Neural crest cell (in vitro differentiated cells): Measurements from ENCODE around the gene MMP1. TPM values are rescaled to one million over a fixed set of nuclear protein-coding genes. Genes with fewer than 3 reads are reported as not detected.

ENCODE experiments used
- DNase-seq: peaks from one replicate; pipeline ENCODE4 v3.0.0; 2021; ENCODE audit warnings: low read depth, mixed read lengths, low spot score
- H3K27ac Mint-ChIP-seq: one replicate; pipeline ENCODE4 v1.8.0; 2021; ENCODE audit warnings: mild to moderate bottlenecking, mixed read lengths; ENCODE audit not compliant: unreplicated experiment
- H3K27me3 Mint-ChIP-seq: 2 replicates; pipeline ENCODE4 v1.8.0; 2021; ENCODE audit warnings: low read depth, mild to moderate bottlenecking, mixed read lengths
- H3K36me3 Mint-ChIP-seq: 2 replicates; pipeline ENCODE4 v1.8.0; 2021; ENCODE audit warnings: low read depth, mild to moderate bottlenecking, mixed read lengths
- H3K4me1 Mint-ChIP-seq: 2 replicates; pipeline ENCODE4 v1.8.0; 2021; ENCODE audit warnings: mixed read lengths
- H3K4me3 Mint-ChIP-seq: one replicate; pipeline ENCODE4 v1.8.0; 2021; ENCODE audit warnings: mild to moderate bottlenecking, mixed read lengths
- H3K9me3 Mint-ChIP-seq: 2 replicates; pipeline ENCODE4 v1.8.0; 2021; ENCODE audit warnings: mixed read lengths
- CTCF ChIP-seq: fragments of 200-600 bp; sonication (generic); conservative IDR thresholded peaks from 2 replicates; pipeline ENCODE4 v1.5.0; 2021; ENCODE audit warnings: antibody characterized with exemption, mild to moderate bottlenecking
- total RNA-seq: library from RNA; stranded (reverse); gene quantifications from 2 replicates; pipeline ENCODE4 v1.2.1, GENCODE V29; 2021

Gene MMP1
- total RNA-seq, 1 donor from 2014 or later: not detected

- Mint-ChIP-seq H3K36me3 (no peaks in the 10 kb centered on the region), H3K4me1 (no peaks in the 10 kb centered on the region), H3K27ac (no peak overlapping the region), H3K27me3 (no peaks in the 10 kb centered on the region), H3K9me3 (peaks cover 3% of the 10 kb centered on the region), H3K4me3 (no peak overlapping the region)
- no peak for TF ChIP-seq CTCF
- DNase-seq: no peak
These were observed 24.6 kb downstream of the MMP1 start for GRCh38 chr11:102773386-102773785.

- TF ChIP-seq CTCF: no peak
- Mint-ChIP-seq H3K4me3 (no peak overlapping the region), H3K36me3 (no peaks in the 10 kb centered on the region), H3K9me3 (peaks cover 8% of the 10 kb centered on the region), H3K4me1 (no peaks in the 10 kb centered on the region), H3K27ac (no peak overlapping the region), H3K27me3 (no peaks in the 10 kb centered on the region)
- DNase-seq: no peak
These were observed 26.6 kb downstream of the MMP1 start for GRCh38 chr11:102771351-102771750.

GRCh38 chr11:102770191-102770590 is 27.8 kb downstream of the MMP1 start:
- no peaks in the 10 kb centered on the region for H3K36me3 Mint-ChIP-seq
- H3K27me3 Mint-ChIP-seq: no peaks in the 10 kb centered on the region
- no peak for DNase-seq
- peaks cover 8% of the 10 kb centered on the region for H3K9me3 Mint-ChIP-seq
- H3K4me1 Mint-ChIP-seq: no peaks in the 10 kb centered on the region
- H3K4me3 Mint-ChIP-seq: no peak overlapping the region
- no peak overlapping the region for H3K27ac Mint-ChIP-seq
- TF ChIP-seq CTCF: no peak

- Mint-ChIP-seq H3K4me3 (no peak overlapping the region), H3K9me3 (peaks cover 8% of the 10 kb centered on the region), H3K36me3 (no peaks in the 10 kb centered on the region), H3K27ac (no peak overlapping the region), H3K4me1 (no peaks in the 10 kb centered on the region), H3K27me3 (no peaks in the 10 kb centered on the region)
- no peak for TF ChIP-seq CTCF
- DNase-seq: no peak
These were observed 30.2 kb downstream of the MMP1 start for GRCh38 chr11:102767800-102768199.

- H3K4me1 Mint-ChIP-seq: peaks cover 5% of the 10 kb centered on the region
- H3K9me3 Mint-ChIP-seq: peaks cover 5% of the 10 kb centered on the region
- no peak overlapping the region for H3K4me3 Mint-ChIP-seq
- no peak for DNase-seq
- no peak for TF ChIP-seq CTCF
- H3K27me3 Mint-ChIP-seq: no peaks in the 10 kb centered on the region
- no peak overlapping the region for H3K27ac Mint-ChIP-seq
- H3K36me3 Mint-ChIP-seq: no peaks in the 10 kb centered on the region
These were observed 34.5 kb downstream of the MMP1 start for GRCh38 chr11:102763440-102763839.

- Mint-ChIP-seq H3K27ac (no peak overlapping the region), H3K4me1 (peaks cover 5% of the 10 kb centered on the region)
These were observed 35.6 kb downstream of the MMP1 start for GRCh38 chr11:102762361-102762767.

More at GRCh38 chr11:102762361-102762767, 35.6 kb downstream of the MMP1 start:
- H3K27me3 Mint-ChIP-seq: no peaks in the 10 kb centered on the region
- no peak overlapping the region for H3K4me3 Mint-ChIP-seq
- no peaks in the 10 kb centered on the region for H3K9me3 Mint-ChIP-seq
- DNase-seq: no peak
- TF ChIP-seq CTCF: no peak
- H3K36me3 Mint-ChIP-seq: no peaks in the 10 kb centered on the region
